K562 (cell line): ENCODE measurements around the gene MRPL3. TPM values are rescaled to one million over a fixed set of nuclear protein-coding genes. Genes with fewer than 3 reads are reported as not detected.

Source experiments
- ATAC-seq: fragments of 200-7000 bp; cut with Tn5 transposase; 3 replicates; pipeline ENCODE4 v1.9.1; 2020; ENCODE audit warnings: moderate library complexity
- BruUV-seq: library from RNA; stranded (reverse); fragments of 400-500 nt; replicated peaks from 2 replicates; lab custom pipeline; 2021; lab: Mats Ljungman, UMichigan
- CTCF ChIA-PET: fragments of 300-600 bp; formaldehyde crosslinking; extraction: SDS; loops from one replicate; lab custom pipeline; 2021; ENCODE audit warnings: low intra/inter-chr PET ratio; lab: Yijun Ruan, JAX
- POLR2A ChIA-PET: fragments of 300-600, 350-650 bp; sonication (Branson Sonifier 250); formaldehyde crosslinking; extraction: SDS; loops from one replicate; lab custom pipeline; 2021; ENCODE audit warnings: antibody characterized with exemption, inconsistent platforms; lab: Yijun Ruan, JAX
- DNase-seq, 4 experiments: peaks; one replicate each; pipeline versions ENCODE4 v3.0.0 to v3.0.0-alpha.2; 2011 to 2018; ENCODE audit warnings: low spot score in 3 of 4, mixed read lengths in 3 of 4; ENCODE audit errors: extremely low read depth in 1 of 4
- FAIRE-seq: peaks from 2 replicates; lab custom pipeline; 2011; peaks lifted over from hg19 to GRCh38; lab: Jason Lieb, UNC
- H2AFZ ChIP-seq: 2 replicates; pipeline ENCODE4 v1.6.0; 2011; ENCODE audit warnings: low read depth, low read length, control low read depth, inconsistent platforms
- H3K27ac ChIP-seq: fragments of 200-600 bp; 3 replicates; pipeline ENCODE4 v1.8.0; 2011; ENCODE audit warnings: low read depth, mild to moderate bottlenecking, control low read depth, inconsistent platforms, low read length, moderate library complexity, mixed read lengths; ENCODE audit errors: extremely low read depth
- H3K27me3 ChIP-seq, 2 experiments: fragments of 300-600 bp in 1 of 2; 2 replicates in 1 of 2; 3 replicates in 1 of 2; pipeline versions ENCODE4 v1.6.0 to v1.8.0; 2011; ENCODE audit warnings: inconsistent platforms in 2 of 2, low read length in 2 of 2, mild to moderate bottlenecking in 1 of 2, mixed read lengths in 1 of 2, moderate library complexity in 1 of 2; ENCODE audit not compliant: control insufficient read depth in 2 of 2, insufficient read depth in 2 of 2
- H3K36me3 ChIP-seq: fragments of 300-600 bp; 3 replicates; pipeline ENCODE4 v1.8.0; 2011; ENCODE audit warnings: mild to moderate bottlenecking, low read length, inconsistent platforms; ENCODE audit not compliant: control insufficient read depth, insufficient read depth
- H3K4me1 ChIP-seq, 2 experiments: fragments of 200-600 bp in 1 of 2; replicated peaks in 1 of 2; 2 replicates in 1 of 2; 3 replicates in 1 of 2; pipeline versions ENCODE4 v1.5.1 to v1.8.0; 2011; ENCODE audit warnings: inconsistent platforms in 2 of 2, low read length in 2 of 2, mild to moderate bottlenecking in 1 of 2, mixed read lengths in 1 of 2, moderate library complexity in 1 of 2; ENCODE audit not compliant: control insufficient read depth in 2 of 2, insufficient read depth in 2 of 2
- H3K4me2 ChIP-seq: 2 replicates; pipeline ENCODE4 v1.6.1; 2011; ENCODE audit warnings: low read length, control low read depth, inconsistent platforms, mixed read lengths; ENCODE audit not compliant: insufficient read depth
- H3K4me3 ChIP-seq: fragments of 200-600 bp; sonication (generic), shearing (Covaris generic); 2 replicates; pipeline ENCODE4 v1.5.1; 2016; ENCODE audit warnings: control low read depth, inconsistent platforms
- H3K79me2 ChIP-seq: fragments of 200-600 bp; 3 replicates; pipeline ENCODE4 v1.8.0; 2011; ENCODE audit warnings: low read length, inconsistent platforms; ENCODE audit not compliant: control insufficient read depth, insufficient read depth
- H3K9ac ChIP-seq, 2 experiments: 2 replicates each; pipeline versions ENCODE4 v1.6.0 to v1.6.1; 2011; ENCODE audit warnings: low read depth in 2 of 2, low read length in 2 of 2, control low read depth in 1 of 2, inconsistent platforms in 1 of 2, mild to moderate bottlenecking in 1 of 2, mixed read lengths in 1 of 2; ENCODE audit not compliant: insufficient read depth in 1 of 2
- H3K9me1 ChIP-seq: one replicate; pipeline ENCODE4 v1.6.0; 2011; ENCODE audit warnings: inconsistent platforms, mild to moderate bottlenecking, low read length, moderate library complexity; ENCODE audit not compliant: control insufficient read depth, insufficient read depth
- H3K9me3 ChIP-seq: replicated peaks from 2 replicates; pipeline ENCODE4 v1.5.1; 2011; ENCODE audit warnings: low read depth, low read length, inconsistent platforms; ENCODE audit not compliant: control insufficient read depth, insufficient read depth
- H4K20me1 ChIP-seq: replicated peaks from 2 replicates; pipeline ENCODE4 v1.6.1; 2011; ENCODE audit warnings: low read length, inconsistent platforms, mixed read lengths; ENCODE audit not compliant: control insufficient read depth, insufficient read depth
- ATF1 ChIP-seq, 2 experiments: fragments of 450-650 bp in 1 of 2; IDR thresholded peaks; 2 replicates each; pipeline ENCODE4 v1.6.1; 2016; ENCODE audit warnings: missing compliant biosample characterization in 1 of 2, missing genetic modification characterization in 1 of 2
- CREB1 ChIP-seq, 2 experiments: sonication (generic) in 1 of 2; formaldehyde crosslinking in 1 of 2; IDR thresholded peaks; 2 replicates each; pipeline versions ENCODE4 v1.6.1 to v1.8.0; 2012 to 2022; ENCODE audit warnings: inconsistent platforms in 1 of 2, mild to moderate bottlenecking in 1 of 2, missing genetic modification reagents in 1 of 2, moderate library complexity in 1 of 2
- ELF4 ChIP-seq: fragments of 450-650 bp; formaldehyde crosslinking; IDR thresholded peaks from 2 replicates; pipeline ENCODE4 v1.4.0; 2022; ENCODE audit warnings: missing genetic modification characterization
- EP400 ChIP-seq: fragments of 450-650 bp; IDR thresholded peaks from 2 replicates; pipeline ENCODE4 v1.6.1; 2017; ENCODE audit warnings: antibody characterized with exemption, mild to moderate bottlenecking, moderate library complexity
- GTF2B ChIP-seq: IDR thresholded peaks from 2 replicates; pipeline ENCODE4 v1.6.1; 2011; ENCODE audit not compliant: insufficient read length; ENCODE audit errors: extremely low read depth
- HDAC2 ChIP-seq: fragments of 450-650 bp; IDR thresholded peaks from 2 replicates; pipeline ENCODE4 v1.6.1; 2016; ENCODE audit warnings: mild to moderate bottlenecking
- MBD2 ChIP-seq: sonication (generic); IDR thresholded peaks from 2 replicates; pipeline ENCODE4 v1.6.1; 2016; ENCODE audit warnings: low read depth, borderline replicate concordance
- MED1 ChIP-seq: sonication (generic); formaldehyde crosslinking; IDR thresholded peaks from 2 replicates; pipeline ENCODE4 v1.8.1; 2023; ENCODE audit warnings: missing genetic modification reagents, borderline replicate concordance
- RCOR1 ChIP-seq, 2 experiments: IDR thresholded peaks; 2 replicates each; pipeline ENCODE4 v1.6.1; 2012; ENCODE audit warnings: low read depth in 2 of 2, low read length in 2 of 2, borderline replicate concordance in 1 of 2, improper control_type of control experiment in 1 of 2
- RNF219 ChIP-seq: fragments of 250-450 bp; sonication (Bioruptor Pico); IDR thresholded peaks from 2 replicates; pipeline ENCODE4 v1.5.0; 2022; ENCODE audit warnings: mild to moderate bottlenecking
- TFAP4 ChIP-seq: sonication (generic); formaldehyde crosslinking; IDR thresholded peaks from 2 replicates; pipeline ENCODE4 v1.8.0; 2022; ENCODE audit warnings: missing genetic modification reagents, mild to moderate bottlenecking, moderate library complexity, borderline replicate concordance
- ZBTB17 ChIP-seq: fragments of 450-650 bp; formaldehyde crosslinking; IDR thresholded peaks from 2 replicates; pipeline ENCODE4 v1.4.0; 2020; ENCODE audit warnings: mild to moderate bottlenecking
- ZNF140 ChIP-seq: fragments of 250-450 bp; sonication (Bioruptor Pico); IDR thresholded peaks from 2 replicates; pipeline ENCODE4 v1.8.0; 2021; ENCODE audit warnings: moderate library complexity, mild to moderate bottlenecking, inconsistent platforms
- WGBS: fragments of 100-300 bp; shearing (Covaris generic); methylation state at CpG from one replicate; pipeline ENCODE4 v1.1.6; 2016; ENCODE audit warnings: low coverage, mixed read lengths; ENCODE audit not compliant: insufficient coverage; ENCODE audit errors: missing lambda C conversion rate; 5-methylcytosine and 5-hydroxymethylcytosine counted together
- in situ Hi-C: fragments of 300-500 bp; cut with MboI; formaldehyde crosslinking; loops from 4 replicates; pipeline ENCODE4 v1.15.0; 2018; ENCODE audit warnings: inconsistent platforms, mixed read lengths
- intact Hi-C: fragments of 100-400 bp; cut with micrococcal nuclease; formaldehyde crosslinking; loops from 2 replicates; pipeline ENCODE4 v1.14.2; 2022
- polyA plus RNA-seq, 8 experiments: library from polyadenylated mRNA; depleted of rRNA in 4 of 8; stranded (reverse) in 5 of 8; unstranded in 3 of 8; fragments of >200 nt; fragmentation: Nextera tagmentation in 2 of 8; fragmentation: Illumina TruSeq in 1 of 8; extraction: Ambion mirVana in 2 of 8; extraction: Trizol in 1 of 8; gene quantifications; 2 replicates each; pipeline versions ENCODE4 v1.2.1 to v1.2.3, GENCODE V29; 2011 to 2014; ENCODE audit warnings: inconsistent platforms in 1 of 8, missing spikeins in 1 of 8
- total RNA-seq, 7 experiments: library from RNA; depleted of rRNA in 6 of 7; stranded (reverse); fragments of >200 nt in 6 of 7; fragmentation: Illumina TruSeq in 2 of 7; extraction: Trizol in 2 of 7; gene quantifications; 2 replicates each; pipeline versions ENCODE4 v1.2.1 to v1.2.3, GENCODE V29; 2011 to 2021; ENCODE audit warnings: low replicate concordance in 1 of 7

Gene MRPL3
- total and polyA plus RNA-seq, 9 of the 15 experiments (the other 6 are each of a cell fraction or from before 2014, with no cell fraction given) = 81.7 to 340 (median 190) TPM

DNA sequence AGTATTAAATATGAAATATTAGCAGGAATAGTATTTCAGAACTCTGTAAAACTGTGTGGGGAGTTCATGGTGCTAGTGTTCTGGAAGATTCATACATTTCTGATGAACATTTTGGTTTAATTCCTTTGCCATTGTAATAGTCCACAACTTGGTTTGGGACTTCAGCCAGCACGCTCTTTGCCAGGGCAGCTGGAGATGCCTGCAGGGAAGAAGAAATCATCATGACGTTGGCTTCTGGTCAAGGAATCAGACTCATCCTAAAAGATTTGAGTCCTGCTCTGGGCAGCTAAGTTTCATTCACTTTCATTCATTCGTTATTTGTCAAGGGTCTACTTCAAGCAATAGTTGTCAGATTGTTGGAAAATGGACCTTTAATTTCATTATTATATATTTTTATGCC is 32.4 kb upstream of the MRPL3 start:
- Histone ChIP-seq H4K20me1 (no peaks in the 10 kb centered on the region), H3K27ac (no peak overlapping the region), H3K9ac (no peak overlapping the region), H3K4me1 (no peaks in the 10 kb centered on the region), H3K9me3 (no peaks in the 10 kb centered on the region), H3K4me2 (no peak overlapping the region), H3K9me1 (no peaks in the 10 kb centered on the region), H2AFZ (no peak overlapping the region), H3K4me3 (no peak overlapping the region), H3K27me3 (no peaks in the 10 kb centered on the region; a peak in 2 of 5 replicates), H3K36me3 (no peaks in the 10 kb centered on the region), H3K79me2 (no peaks in the 10 kb centered on the region)
- WGBS = 0% methylated on average over 3 of the region's 3 CpGs
- no peak for DNase-seq
- TF ChIP-seq RNF219 (CRISPR knock-in tag) (no peak), EP400 (no peak), TFAP4 (no peak), ZNF140 (CRISPR knock-in tag) (no peak), MBD2 (no peak), HDAC2 (no peak), ELF4 (no peak), ATF1 (CRISPR knock-in tag; IDR thresholded peaks at IDR 0.05) (no peak), ATF1 (tag; IDR thresholded peaks at IDR 0.05) (no peak), MED1 (CRISPR knock-in tag) (no peak), CREB1 (IDR thresholded peaks at IDR 0.05) (no peak), CREB1 (CRISPR knock-in tag; IDR thresholded peaks at IDR 0.05) (no peak), GTF2B (no peak), ZBTB17 (no peak), RCOR1 (IDR thresholded peaks at IDR 0.05; ENCODE audit: borderline replicate concordance in 1 of 2, low read depth in 2 of 2, low read length in 2 of 2) (no peak)
- in situ Hi-C loops = no loop called here
- no TSS peak for BruUV-seq
- FAIRE-seq = no peak
- POLR2A ChIA-PET = interaction anchor here (1.0 kb wide), 1 partner anchor 249 kb away, joined by 3 read pairs; no protein-coding TSS in a partner anchor
- ATAC-seq = no peak
- CTCF ChIA-PET = no interaction called here
- intact Hi-C loops = no loop called here
